Measurements from ENCODE around the gene ANP32E. TPM values are rescaled to one million over a fixed set of nuclear protein-coding genes. Genes with fewer than 3 reads are reported as not detected.

The ANP32E gene
- total and polyA plus RNA-seq, 10 donors, result 24.6 to 44.0 (median 35.1) TPM

- WGBS, 5 donors, result 43 to 52% (median 47%) methylated on average over 11 of the region's 11 CpGs
- no peak for TF ChIP-seq CTCF (IDR thresholded peaks at IDR 0.05 in 8 of 11, conservative IDR thresholded peaks at IDR 0.05 in 3 of 11)
- Histone ChIP-seq H3K4me3 (no peak overlapping the region), H3K36me3 (peaks cover 0 to 16% (median 11%) of the 10 kb centered on the region in 6 donors), H3K27ac (no peak overlapping the region), H3K9me3 (no peaks in the 10 kb centered on the region), H3K4me1 (peaks cover 6 to 35% (median 24%) of the 10 kb centered on the region in 6 donors), H3K27me3 (replicated peaks in 1 of 7) (peaks cover 0 to 36% (median 11%) of the 10 kb centered on the region in 7 donors)
- DNase-seq, result no peak
- intact Hi-C loops (cut with DNase I; ENCODE audit: low total_unique reads), result no loop called here
Observed at GRCh38 chr1:150259758-150260669, 24.1 kb upstream of the ANP32E start.

GRCh38 chr1:150259217-150259616 lies 23.3 kb upstream of the ANP32E start:
- Histone ChIP-seq H3K9me3 (no peaks in the 10 kb centered on the region), H3K4me1 (peaks cover 6 to 30% (median 23%) of the 10 kb centered on the region in 6 donors), H3K27ac (no peak overlapping the region), H3K4me3 (no peak overlapping the region), H3K27me3 (replicated peaks in 1 of 7) (peaks cover 0 to 43% (median 11%) of the 10 kb centered on the region in 7 donors), H3K36me3 (peaks cover 0 to 8% (median 3%) of the 10 kb centered on the region in 6 donors)
- intact Hi-C loops (cut with DNase I; ENCODE audit: low total_unique reads), result no loop called here
- TF ChIP-seq CTCF (IDR thresholded peaks at IDR 0.05 in 8 of 11, conservative IDR thresholded peaks at IDR 0.05 in 3 of 11) (no peak), POLR2AphosphoS5 (IDR thresholded peaks at IDR 0.05) (no peak), POLR2A (IDR thresholded peaks at IDR 0.05) (no peak)
- DNase-seq, result no peak
- WGBS, 5 donors, result 64 to 84% (median 71%) methylated on average over 4 of the region's 4 CpGs

- no peaks in the 10 kb centered on the region for H3K36me3 ChIP-seq
- H3K4me1 ChIP-seq, result peaks cover 6 to 30% (median 23%) of the 10 kb centered on the region in 6 donors
- H3K27me3 ChIP-seq (replicated peaks in 1 of 7), result peaks cover 0 to 43% (median 11%) of the 10 kb centered on the region in 7 donors
- no peak for TF ChIP-seq POLR2AphosphoS5 (IDR thresholded peaks at IDR 0.05)
- TF ChIP-seq CTCF (IDR thresholded peaks at IDR 0.05 in 8 of 11, conservative IDR thresholded peaks at IDR 0.05 in 3 of 11), result no peak
- TF ChIP-seq POLR2A (IDR thresholded peaks at IDR 0.05), result no peak
- WGBS, 5 donors, result 44 to 50% (median 50%) methylated on average over 13 of the region's 13 CpGs
- peak within 1 kb of the TSS in 1 of 8 donors; percentile 56 for H3K4me3 ChIP-seq
- DNase-seq, result no peak
- no peaks in the 10 kb centered on the region for H3K9me3 ChIP-seq
- H3K27ac ChIP-seq, result no peak within 1 kb of the TSS
- intact Hi-C loops (cut with DNase I; ENCODE audit: low total_unique reads), result no loop called here
Observed at GRCh38 chr1:150257624-150258585, 22.0 kb upstream of the ANP32E start, which contains the start of gene CA14. TSS of gene CA14 (plus strand) at chr1:150257774. CDS start at chr1:150258129, 355 bp downstream.

Data from spleen (tissue), 11 donors.